GM20000 (cell line): ENCODE data around the gene MSH3.

ENCODE experiments used
- DNase-seq: peaks from one replicate; pipeline ENCODE4 v3.0.0; 2012; ENCODE audit warnings: low spot score
- TF ChIP-seq, protein P1 (sequence below): IDR thresholded peaks from 2 replicates; pipeline ENCODE4 v1.5.1; 2012; ENCODE audit warnings: mild to moderate bottlenecking, control low read depth; ENCODE audit errors: extremely low read depth, missing control alignments

MSH3 gene

DNA sequence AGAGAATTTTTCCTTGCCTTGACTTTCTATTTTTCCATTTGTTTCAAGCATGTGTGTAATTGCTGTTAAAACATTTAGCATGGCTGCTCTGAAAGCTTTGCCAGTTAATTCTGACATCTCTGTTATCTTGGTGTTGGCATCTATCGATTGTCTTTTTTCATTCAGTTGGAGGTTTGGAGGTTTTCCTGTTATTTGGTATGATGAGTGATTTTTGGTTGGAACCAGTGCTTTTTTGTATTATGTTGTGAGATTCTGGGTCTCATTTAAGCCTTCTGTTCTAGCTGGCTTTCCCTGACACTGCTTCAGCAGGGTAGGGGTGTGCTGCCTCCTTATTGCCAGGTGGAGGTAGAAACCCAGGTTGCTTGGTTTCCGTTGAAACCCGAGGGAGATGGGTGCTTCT lies 41.2 kb downstream of the MSH3 start:
- TF ChIP-seq, protein P1, sequence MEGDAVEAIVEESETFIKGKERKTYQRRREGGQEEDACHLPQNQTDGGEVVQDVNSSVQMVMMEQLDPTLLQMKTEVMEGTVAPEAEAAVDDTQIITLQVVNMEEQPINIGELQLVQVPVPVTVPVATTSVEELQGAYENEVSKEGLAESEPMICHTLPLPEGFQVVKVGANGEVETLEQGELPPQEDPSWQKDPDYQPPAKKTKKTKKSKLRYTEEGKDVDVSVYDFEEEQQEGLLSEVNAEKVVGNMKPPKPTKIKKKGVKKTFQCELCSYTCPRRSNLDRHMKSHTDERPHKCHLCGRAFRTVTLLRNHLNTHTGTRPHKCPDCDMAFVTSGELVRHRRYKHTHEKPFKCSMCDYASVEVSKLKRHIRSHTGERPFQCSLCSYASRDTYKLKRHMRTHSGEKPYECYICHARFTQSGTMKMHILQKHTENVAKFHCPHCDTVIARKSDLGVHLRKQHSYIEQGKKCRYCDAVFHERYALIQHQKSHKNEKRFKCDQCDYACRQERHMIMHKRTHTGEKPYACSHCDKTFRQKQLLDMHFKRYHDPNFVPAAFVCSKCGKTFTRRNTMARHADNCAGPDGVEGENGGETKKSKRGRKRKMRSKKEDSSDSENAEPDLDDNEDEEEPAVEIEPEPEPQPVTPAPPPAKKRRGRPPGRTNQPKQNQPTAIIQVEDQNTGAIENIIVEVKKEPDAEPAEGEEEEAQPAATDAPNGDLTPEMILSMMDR, result no peak
- DNase-seq, result no peak

DNA sequence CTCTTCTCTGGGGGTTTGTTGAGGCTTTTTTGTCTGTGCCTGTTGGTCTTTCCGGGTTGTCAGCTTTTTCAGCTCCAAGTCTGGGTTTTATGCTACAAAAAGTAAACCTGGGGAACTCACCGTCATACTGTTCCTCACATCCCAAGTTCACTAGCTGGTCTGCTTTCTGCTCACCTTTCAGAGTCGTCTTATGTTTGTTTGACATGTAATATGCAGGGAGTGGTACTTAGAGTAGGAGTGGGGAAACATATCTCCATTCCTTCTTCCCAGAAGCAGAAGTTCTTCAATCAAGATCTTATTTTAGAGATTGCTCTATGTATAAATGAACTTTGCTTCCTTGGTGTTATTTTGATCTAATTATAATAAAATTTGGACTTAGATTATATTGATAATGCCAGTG lies 42.0 kb downstream of the MSH3 start:
- TF ChIP-seq, protein P1, result no peak
- no peak for DNase-seq

DNA sequence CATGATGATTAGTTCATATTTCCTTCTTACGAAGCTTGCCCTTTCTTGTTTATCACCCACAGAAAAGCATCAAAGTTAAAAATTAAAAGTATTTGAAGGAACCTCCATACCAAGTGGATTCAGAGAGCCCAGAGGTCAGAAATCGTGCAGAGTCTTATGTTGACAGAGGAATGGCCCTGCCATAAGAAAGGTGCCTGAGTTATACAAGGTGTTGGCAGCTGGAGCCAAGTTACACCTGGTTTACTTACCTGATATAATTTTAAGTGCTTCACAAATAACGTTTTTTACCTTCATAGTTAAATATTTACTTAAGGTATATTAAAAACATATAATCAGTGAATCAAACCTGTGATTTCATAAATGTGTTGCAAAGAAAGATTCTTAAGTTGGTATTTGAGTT lies 42.6 kb downstream of the MSH3 start:
- DNase-seq, result no peak
- TF ChIP-seq, protein P1, result no peak

DNA sequence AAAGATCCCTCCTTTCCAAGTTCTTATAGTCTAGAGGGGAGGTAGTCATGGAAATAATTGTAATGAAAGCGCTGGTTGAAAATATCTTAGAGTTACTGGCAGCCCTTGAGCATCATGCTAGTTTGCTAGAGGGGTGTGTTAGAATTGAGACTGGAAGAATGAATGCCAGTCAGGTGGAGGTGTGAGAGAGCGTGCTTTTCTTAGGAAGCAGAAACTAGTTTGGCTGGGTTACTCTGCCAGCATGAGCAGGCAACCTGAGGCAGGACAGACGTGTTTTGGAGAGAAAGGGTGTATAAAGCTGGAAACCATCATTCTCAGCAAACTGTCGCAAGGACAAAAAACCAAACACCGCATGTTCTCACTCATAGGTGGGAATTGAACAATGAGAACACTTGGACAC lies 43.9 kb downstream of the MSH3 start:
- no peak for DNase-seq
- TF ChIP-seq, protein P1, result no peak

DNA sequence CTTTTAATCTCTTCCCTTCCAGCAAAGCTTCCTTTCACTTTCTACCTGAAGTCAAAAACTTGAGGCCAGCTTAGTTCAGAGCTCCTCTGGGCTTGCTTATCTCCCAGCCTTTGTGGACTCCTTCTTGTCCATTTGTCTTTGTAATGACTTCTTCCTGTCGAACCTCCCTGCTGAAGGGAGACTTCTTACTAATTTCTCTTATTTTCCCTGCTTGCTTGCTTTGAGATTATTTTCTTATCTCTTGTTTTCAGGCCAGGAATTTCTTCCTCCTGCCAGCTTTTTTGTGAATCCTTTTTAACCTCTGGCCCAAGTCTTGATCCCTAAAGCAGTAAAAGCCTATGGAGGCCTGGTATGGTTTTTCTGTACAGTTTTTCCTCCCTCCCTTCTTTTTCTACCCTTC lies 47.1 kb downstream of the MSH3 start:
- TF ChIP-seq, protein P1, result no peak
- DNase-seq, result no peak

DNA sequence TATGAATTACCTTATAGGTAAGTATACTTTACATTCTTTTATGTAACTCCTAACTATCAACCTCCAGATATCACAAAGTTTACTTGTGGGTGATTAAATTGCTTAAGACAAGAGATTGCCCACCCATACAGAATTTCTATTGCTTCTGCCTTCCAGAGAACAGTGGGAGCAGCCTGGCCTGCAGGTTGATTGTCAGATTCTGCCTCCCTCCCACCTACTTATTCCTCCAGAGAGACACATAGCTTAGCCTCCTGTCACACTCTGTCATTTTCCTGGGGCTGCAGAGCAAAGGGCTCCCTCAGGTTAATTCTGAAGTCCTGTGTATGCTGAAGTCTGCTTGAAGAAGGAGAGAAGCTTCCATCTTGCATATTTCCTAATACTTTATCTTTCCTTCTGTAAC lies 48.8 kb downstream of the MSH3 start:
- no peak for DNase-seq
- TF ChIP-seq, protein P1, result no peak

DNA sequence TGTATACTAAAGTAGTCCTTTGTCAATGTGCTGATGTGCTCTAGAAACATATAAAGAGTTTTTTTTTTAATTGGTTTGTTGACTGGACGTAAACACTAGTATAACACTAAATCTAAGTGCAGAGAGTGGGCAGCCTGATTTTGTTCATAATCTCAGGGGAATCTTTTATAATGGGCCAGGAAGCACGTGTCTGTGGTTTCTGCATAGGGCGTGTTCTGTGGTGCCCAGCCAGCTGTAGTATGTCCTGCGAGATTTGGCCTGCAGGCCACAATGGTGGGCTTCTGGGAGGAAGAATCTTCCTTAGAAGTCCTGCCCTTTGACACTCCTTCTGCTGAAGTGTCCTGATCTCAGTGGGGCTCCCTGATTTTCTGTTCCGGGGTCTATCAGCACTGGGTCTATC lies 49.3 kb downstream of the MSH3 start:
- DNase-seq, result no peak
- TF ChIP-seq, protein P1, result no peak
